ENCODE results near the gene ADPRS.

ADPRS gene

GRCh38 chr1:36143424-36143823, 54.7 kb downstream of the ADPRS start:
- TF ChIP-seq CTCF (IDR thresholded peaks at IDR 0.05; ENCODE audit: low read depth, low read length): no peak
- H3K4me3 ChIP-seq (ENCODE audit: low read depth, low read length): no peak overlapping the region

Measured in WI38 (cell line).